Subcutaneous abdominal adipose tissue (tissue), 5 donors: ENCODE data around the gene SPEN.
"Not testable (repeated sequence)": the region's sequence is repeated elsewhere in the genome, so short reads cannot be mapped to it uniquely, and the experiment has no call there.

ENCODE experiments used
- H3K27ac ChIP-seq: one replicate; pipeline ENCODE4 v1.7.0; 2013; ENCODE audit warnings: low read depth, mild to moderate bottlenecking, inconsistent platforms, low read length, moderate library complexity
- H3K27me3 ChIP-seq, 5 donors: one replicate each; pipeline ENCODE4 v1.7.0; 2013; ENCODE audit warnings: low read length in 5 of 5, inconsistent platforms in 1 of 5; ENCODE audit not compliant: control insufficient read depth in 5 of 5, insufficient read depth in 4 of 5
- H3K36me3 ChIP-seq, 5 donors: one replicate each; pipeline ENCODE4 v1.7.0; 2013; ENCODE audit warnings: low read length in 5 of 5; ENCODE audit not compliant: control insufficient read depth in 5 of 5, insufficient read depth in 5 of 5
- H3K4me1 ChIP-seq, 5 donors: one replicate each; pipeline ENCODE4 v1.7.0; 2013; ENCODE audit warnings: low read length in 5 of 5, mild to moderate bottlenecking in 3 of 5, moderate library complexity in 1 of 5; ENCODE audit not compliant: control insufficient read depth in 5 of 5, insufficient read depth in 5 of 5
- H3K4me3 ChIP-seq, 5 donors: one replicate each; pipeline ENCODE4 v1.7.0; 2013; ENCODE audit warnings: low read length in 5 of 5, low read depth in 1 of 5
- H3K9ac ChIP-seq, 5 donors: one replicate each; pipeline ENCODE4 v1.7.0; 2013; ENCODE audit warnings: low read length in 5 of 5, mild to moderate bottlenecking in 4 of 5, moderate library complexity in 3 of 5
- H3K9me3 ChIP-seq, 5 donors: one replicate each; pipeline ENCODE4 v1.7.0; 2013; ENCODE audit warnings: low read length in 5 of 5; ENCODE audit not compliant: control insufficient read depth in 5 of 5
- donor health status: healthy.
- donor health status: healthy.
- donor health status: healthy.
- donor health status: healthy.
- donor health status: healthy.

Gene SPEN

GRCh38 chr1:15974855-15975254 is 127.3 kb downstream of the SPEN start:
- Histone ChIP-seq H3K27ac (peak overlapping the region; percentile 67), H3K4me1 (peaks cover 0 to 16% (median 13%) of the 10 kb centered on the region in 5 donors), H3K36me3 (peaks cover 0 to 18% (median 13%) of the 10 kb centered on the region in 5 donors), H3K27me3 (no peaks in the 10 kb centered on the region), H3K9ac (peak overlapping the region; percentile 56 to 89 (median 83)), H3K4me3 (peak overlapping the region; percentile 80 to 86 (median 84)), H3K9me3 (peaks cover 0 to 4% (median 0%) of the 10 kb centered on the region in 5 donors)

- Histone ChIP-seq H3K9me3 (peaks cover 0 to 4% (median 0%) of the 10 kb centered on the region in 5 donors), H3K9ac (peak overlapping the region; percentile 56 to 89 (median 84)), H3K4me3 (peak overlapping the region; percentile 80 to 86 (median 84)), H3K27ac (peak overlapping the region; percentile 67), H3K36me3 (peaks cover 0 to 17% (median 12%) of the 10 kb centered on the region in 5 donors), H3K4me1 (peaks cover 0 to 16% (median 13%) of the 10 kb centered on the region in 5 donors), H3K27me3 (no peaks in the 10 kb centered on the region)
Measured at GRCh38 chr1:15975358-15975804, 127.9 kb downstream of the SPEN start.

DNA sequence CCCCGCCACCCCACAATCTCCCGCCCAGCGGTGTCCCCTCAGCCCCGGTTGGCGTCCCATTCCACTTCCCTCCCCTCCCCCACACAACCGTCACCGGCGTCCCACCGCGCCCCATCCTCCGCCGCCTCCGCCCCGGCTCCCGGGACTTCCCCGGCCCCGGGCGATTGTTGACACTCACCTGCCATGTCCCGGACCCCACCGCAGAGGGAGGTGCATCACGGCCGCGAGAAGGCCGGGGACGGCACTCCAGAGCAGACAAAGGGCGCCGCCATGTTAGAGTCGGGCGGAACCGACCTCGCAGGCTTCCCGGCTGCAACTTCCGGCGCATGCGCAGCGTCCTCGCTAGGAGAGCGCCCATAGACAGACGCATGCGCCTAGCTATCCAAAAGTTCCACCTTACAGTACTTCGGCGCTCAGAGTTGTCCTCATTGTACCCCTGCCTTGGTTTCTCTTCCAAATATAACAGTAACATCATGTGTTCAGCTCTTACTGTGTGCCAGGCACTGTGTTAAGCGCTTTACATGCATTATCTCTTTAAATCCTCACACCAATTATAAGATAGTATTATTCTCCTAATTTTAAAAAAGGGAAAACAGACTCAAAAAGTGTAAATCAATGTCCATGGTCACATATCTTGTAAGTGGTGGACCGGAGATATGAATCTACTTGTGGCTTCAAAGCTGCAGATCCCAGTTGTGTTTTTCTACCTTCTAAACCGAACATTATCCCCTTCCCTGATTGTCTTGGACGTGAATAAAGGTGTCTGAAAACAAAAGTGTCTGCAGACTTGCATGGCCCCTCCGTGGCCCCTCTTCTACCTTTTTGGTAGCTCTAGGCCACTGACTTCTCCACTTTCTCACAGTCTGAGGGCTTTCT is 128.5 kb downstream of the SPEN start, which contains the start of gene ZBTB17:
Gene ZBTB17 (minus strand): TSS at position 297 of the 876 bp plus-strand sequence. CDS start 27,606 bp downstream, outside the sequence.
- Histone ChIP-seq H3K27me3 (no peaks in the 10 kb centered on the region), H3K4me1 (peaks cover 0 to 16% (median 13%) of the 10 kb centered on the region in 5 donors), H3K9ac (peak within 1 kb of the TSS; percentile 56 to 89 (median 84)), H3K4me3 (peak within 1 kb of the TSS; percentile 80 to 86 (median 84)), H3K9me3 (peaks cover 0 to 4% (median 0%) of the 10 kb centered on the region in 5 donors), H3K27ac (peak within 1 kb of the TSS; percentile 67), H3K36me3 (peaks cover 0 to 17% (median 12%) of the 10 kb centered on the region in 5 donors)

DNA sequence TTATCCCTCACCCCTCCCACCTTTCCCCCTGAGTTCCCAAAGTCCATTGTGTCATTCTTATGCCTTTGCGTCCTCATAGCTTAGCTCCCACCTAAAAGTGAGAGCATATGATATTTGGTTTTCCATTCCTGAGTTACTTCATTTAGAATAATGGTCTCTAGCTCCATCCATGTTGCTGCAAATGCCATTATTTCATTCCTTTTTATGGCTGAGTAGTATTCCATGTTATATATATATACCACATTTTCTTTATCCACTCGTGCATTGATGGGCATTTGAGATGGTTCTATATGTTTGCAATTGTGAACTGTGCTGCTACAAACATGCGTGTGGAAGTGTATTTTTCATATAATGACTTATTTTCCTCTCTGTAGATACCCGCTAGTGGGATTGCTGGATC is 130.4 kb downstream of the SPEN start:
- H3K9me3 ChIP-seq, H3K36me3 ChIP-seq, H3K27me3 ChIP-seq, H3K4me3 ChIP-seq, H3K9ac ChIP-seq, H3K27ac ChIP-seq: not testable (repeated sequence)
- peaks cover 0 to 18% (median 13%) of the 10 kb centered on the region in 5 donors for H3K4me1 ChIP-seq

GRCh38 chr1:15981679-15982078 is 134.2 kb downstream of the SPEN start:
- Histone ChIP-seq H3K4me3 (no peak overlapping the region), H3K9me3 (no peaks in the 10 kb centered on the region), H3K9ac (no peak overlapping the region), H3K4me1 (peaks cover 0 to 6% (median 0%) of the 10 kb centered on the region in 5 donors), H3K36me3 (no peaks in the 10 kb centered on the region), H3K27me3 (no peaks in the 10 kb centered on the region), H3K27ac (no peak overlapping the region)

DNA sequence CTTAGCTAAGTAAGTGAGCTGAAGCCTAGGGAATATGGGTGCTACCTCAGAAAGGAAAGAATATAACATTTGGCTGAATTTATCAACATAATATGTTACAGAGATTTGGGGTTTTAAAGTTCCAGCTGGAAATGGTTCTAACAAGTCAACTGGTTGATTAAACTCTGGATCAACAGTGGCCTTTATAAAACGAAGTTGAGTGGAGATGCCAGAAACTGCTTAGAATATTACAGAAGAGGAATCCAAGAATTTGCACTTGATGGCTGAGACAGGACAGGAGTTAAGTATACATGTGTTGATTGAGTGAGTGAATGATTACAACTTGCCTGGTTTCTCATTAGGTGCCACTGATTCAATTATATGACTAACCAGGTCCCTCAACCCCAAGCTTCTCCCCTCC is 135.8 kb downstream of the SPEN start:
- Histone ChIP-seq H3K4me1 (peaks cover 0 to 6% (median 0%) of the 10 kb centered on the region in 5 donors), H3K27ac (no peak overlapping the region), H3K36me3 (no peaks in the 10 kb centered on the region), H3K4me3 (no peak overlapping the region), H3K9ac (no peak overlapping the region), H3K27me3 (no peaks in the 10 kb centered on the region), H3K9me3 (no peaks in the 10 kb centered on the region)

- H3K27ac ChIP-seq = no peak overlapping the region
- peaks cover 0 to 6% (median 0%) of the 10 kb centered on the region in 5 donors for H3K4me1 ChIP-seq
- H3K9ac ChIP-seq = no peak overlapping the region
- H3K4me3 ChIP-seq = no peak overlapping the region
- no peaks in the 10 kb centered on the region for H3K9me3 ChIP-seq
- no peaks in the 10 kb centered on the region for H3K36me3 ChIP-seq
- H3K27me3 ChIP-seq = no peaks in the 10 kb centered on the region
Measured at GRCh38 chr1:15985611-15986297, 138.2 kb downstream of the SPEN start.

DNA sequence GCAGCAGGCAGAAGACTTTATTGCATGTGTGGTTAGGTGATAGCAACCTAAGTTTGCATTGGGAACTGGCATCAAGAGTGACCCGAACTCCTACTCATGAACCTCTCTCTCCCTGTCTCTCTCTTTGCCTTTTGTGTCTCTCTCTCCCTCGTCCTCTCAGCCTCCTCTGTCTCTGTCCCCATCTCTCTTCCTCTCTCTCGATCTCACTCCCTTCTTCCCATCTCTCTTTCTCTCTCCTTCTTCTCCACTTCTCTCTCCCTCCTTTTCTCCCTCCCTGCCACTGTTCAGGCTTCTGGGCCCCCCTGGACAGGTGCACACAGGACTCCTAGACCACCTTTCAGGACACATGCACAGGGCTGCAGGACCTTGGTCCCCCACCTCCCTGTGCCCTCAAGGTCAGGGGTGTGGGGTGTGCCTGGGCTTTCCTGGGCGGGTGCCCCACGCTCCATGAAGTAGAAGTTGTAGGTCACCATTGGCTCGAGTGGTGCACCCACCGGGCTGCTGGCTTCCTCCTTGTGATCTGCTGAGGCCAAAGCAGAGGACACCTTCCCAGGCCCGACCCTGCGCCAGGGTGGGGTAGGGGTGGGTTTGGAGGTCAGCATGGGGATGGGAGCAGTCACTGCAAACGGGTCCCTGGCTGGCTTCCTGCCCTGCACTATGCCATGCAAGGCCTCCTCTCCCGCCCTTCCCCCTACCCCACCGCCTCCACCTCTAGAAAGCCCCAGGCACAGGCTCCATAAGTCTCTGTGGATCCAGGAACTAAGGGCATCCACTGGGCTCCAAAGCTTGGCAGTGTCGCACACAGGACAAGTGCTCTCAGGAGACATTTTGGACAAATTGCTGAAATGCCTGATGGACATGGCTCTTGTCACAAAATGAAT is 141.6 kb downstream of the SPEN start:
- no peak overlapping the region for H3K9ac ChIP-seq
- no peaks in the 10 kb centered on the region for H3K36me3 ChIP-seq
- no peaks in the 10 kb centered on the region for H3K4me1 ChIP-seq
- no peak overlapping the region for H3K27ac ChIP-seq
- H3K4me3 ChIP-seq = no peak overlapping the region
- H3K9me3 ChIP-seq = no peaks in the 10 kb centered on the region
- no peaks in the 10 kb centered on the region for H3K27me3 ChIP-seq

GRCh38 chr1:15989776-15990175 is 142.3 kb downstream of the SPEN start:
- H3K9me3 ChIP-seq = no peaks in the 10 kb centered on the region
- H3K36me3 ChIP-seq = no peaks in the 10 kb centered on the region
- no peak overlapping the region for H3K9ac ChIP-seq
- no peak overlapping the region for H3K27ac ChIP-seq
- no peak overlapping the region for H3K4me3 ChIP-seq
- H3K4me1 ChIP-seq = no peaks in the 10 kb centered on the region
- H3K27me3 ChIP-seq = no peaks in the 10 kb centered on the region
